H1 (cell line): Measurements from ENCODE around the gene STRN. TPM values are rescaled to one million over a fixed set of nuclear protein-coding genes. Genes with fewer than 3 reads are reported as not detected.

Source experiments
- CTCF ChIA-PET: fragments of 300-600 bp; sonication (Branson Sonifier 250); formaldehyde crosslinking; loops from one replicate; lab custom pipeline; 2021; ENCODE audit not compliant: partially characterized antibody; lab: Charles Lee
- POLR2A ChIA-PET: fragments of 300-600 bp; sonication (Branson Sonifier 250); formaldehyde crosslinking; loops from one replicate; lab custom pipeline; 2021; ENCODE audit warnings: inconsistent platforms; ENCODE audit not compliant: partially characterized antibody; lab: Charles Lee
- DNase-seq, 2 experiments: peaks; one replicate each; pipeline versions ENCODE4 v3.0.0 to v3.0.0-alpha.2; 2010 to 2022; ENCODE audit warnings: low spot score in 2 of 2, low read depth in 1 of 2, mixed read lengths in 1 of 2
- FAIRE-seq: peaks from 2 replicates; lab custom pipeline; 2011; peaks lifted over from hg19 to GRCh38; lab: Jason Lieb, UNC
- H2AFZ ChIP-seq: 2 replicates; pipeline ENCODE4 v1.8.1; 2012; ENCODE audit warnings: low read length, inconsistent platforms
- H2AK5ac ChIP-seq: 2 replicates; pipeline ENCODE4 v1.6.1; 2013; ENCODE audit warnings: low read depth, low read length
- H2BK120ac ChIP-seq: replicated peaks from 2 replicates; pipeline ENCODE3; 2013; ENCODE audit warnings: low read depth, low read length, inconsistent platforms
- H2BK12ac ChIP-seq: 2 replicates; pipeline ENCODE4 v1.6.1; 2013; ENCODE audit warnings: low read depth, low read length
- H2BK15ac ChIP-seq: 2 replicates; pipeline ENCODE4 v1.6.1; 2013; ENCODE audit warnings: low read length
- H2BK20ac ChIP-seq: 2 replicates; pipeline ENCODE4 v1.6.1; 2013; ENCODE audit warnings: low read length
- H2BK5ac ChIP-seq: 2 replicates; pipeline ENCODE4 v1.6.1; 2013; ENCODE audit warnings: low read depth, low read length
- H3K14ac ChIP-seq: 2 replicates; pipeline ENCODE4 v1.6.1; 2013; ENCODE audit warnings: inconsistent platforms; ENCODE audit not compliant: insufficient read length
- H3K18ac ChIP-seq: 2 replicates; pipeline ENCODE4 v1.6.1; 2013; ENCODE audit warnings: low read length; ENCODE audit errors: extremely low read depth
- H3K23ac ChIP-seq: 2 replicates; pipeline ENCODE4 v1.6.1; 2013; ENCODE audit warnings: inconsistent platforms; ENCODE audit not compliant: insufficient read length
- H3K23me2 ChIP-seq: 2 replicates; pipeline ENCODE4 v1.6.1; 2013; ENCODE audit warnings: low read depth, low read length
- H3K27ac ChIP-seq: 2 replicates; pipeline ENCODE4 v1.6.1; 2011; ENCODE audit warnings: low read depth, low read length, inconsistent platforms
- H3K27me3 ChIP-seq, 4 experiments: replicated peaks in 1 of 4; 1 replicate in 1 of 4; 2 replicates in 3 of 4; pipeline versions ENCODE4 v1.6.1 to v1.8.1; 2011 to 2013; ENCODE audit warnings: low read length in 3 of 4, mild to moderate bottlenecking in 3 of 4, inconsistent platforms in 2 of 4, mixed read lengths in 2 of 4, moderate library complexity in 1 of 4; ENCODE audit not compliant: control insufficient read depth in 3 of 4, insufficient read depth in 3 of 4; ENCODE audit errors: extremely low read depth in 1 of 4
- H3K36me3 ChIP-seq, 4 experiments: 2 replicates each; pipeline versions ENCODE4 v1.6.1 to v1.8.1; 2011 to 2013; ENCODE audit warnings: mild to moderate bottlenecking in 4 of 4, low read length in 3 of 4, moderate library complexity in 2 of 4, control low read depth in 1 of 4, inconsistent platforms in 1 of 4; ENCODE audit not compliant: insufficient read depth in 4 of 4, control insufficient read depth in 2 of 4
- H3K4ac ChIP-seq: replicated peaks from 2 replicates; pipeline ENCODE3; 2013; ENCODE audit warnings: low read length, low read depth, mixed read lengths, inconsistent platforms; ENCODE audit not compliant: insufficient read length
- H3K4me1 ChIP-seq, 4 experiments: replicated peaks in 1 of 4; 1 replicate in 1 of 4; 2 replicates in 3 of 4; pipeline versions ENCODE4 v1.6.1 to v1.8.1; 2011 to 2013; ENCODE audit warnings: low read length in 3 of 4, inconsistent platforms in 2 of 4, mixed read lengths in 1 of 4; ENCODE audit not compliant: insufficient read depth in 4 of 4, control insufficient read depth in 3 of 4
- H3K4me2 ChIP-seq, 2 experiments: 2 replicates each; pipeline versions ENCODE4 v1.6.1 to v1.8.1; 2011 to 2013; ENCODE audit warnings: low read depth in 2 of 2, low read length in 2 of 2, control low read depth in 1 of 2, inconsistent platforms in 1 of 2, mild to moderate bottlenecking in 1 of 2; ENCODE audit not compliant: insufficient read depth in 1 of 2
- H3K4me3 ChIP-seq, 4 experiments: fragments of 200-600, 300-600 bp in 1 of 4; sonication (generic), shearing (Covaris generic), sonication (Bioruptor Twin) in 1 of 4; 2 replicates each; pipeline versions ENCODE4 v1.5.1 to v1.8.1; 2011 to 2016; ENCODE audit warnings: low read length in 4 of 4, low read depth in 3 of 4, control low read depth in 2 of 4, inconsistent platforms in 2 of 4, mild to moderate bottlenecking in 2 of 4, mixed read lengths in 1 of 4, moderate library complexity in 1 of 4; ENCODE audit not compliant: insufficient read depth in 2 of 4; ENCODE audit errors: extremely low read depth in 1 of 4
- H3K56ac ChIP-seq: replicated peaks from 2 replicates; pipeline ENCODE3; 2013; ENCODE audit warnings: low read depth, mild to moderate bottlenecking, mixed read lengths, low read length, inconsistent platforms; ENCODE audit not compliant: insufficient read length
- H3K79me1 ChIP-seq: 2 replicates; pipeline ENCODE4 v1.6.1; 2013; ENCODE audit warnings: low read depth, low read length, control low read depth
- H3K79me2 ChIP-seq, 2 experiments: 2 replicates each; pipeline versions ENCODE4 v1.6.1 to v1.8.1; 2012 to 2013; ENCODE audit warnings: low read length in 2 of 2, mild to moderate bottlenecking in 2 of 2, inconsistent platforms in 1 of 2; ENCODE audit not compliant: insufficient read depth in 2 of 2, control insufficient read depth in 1 of 2
- H3K9ac ChIP-seq, 4 experiments: replicated peaks in 1 of 4; 1 replicate in 1 of 4; 2 replicates in 3 of 4; pipeline versions ENCODE4 v1.6.1 to v1.8.1; 2011 to 2013; ENCODE audit warnings: low read depth in 3 of 4, low read length in 3 of 4, control low read depth in 2 of 4, mild to moderate bottlenecking in 2 of 4, moderate library complexity in 2 of 4, inconsistent platforms in 1 of 4; ENCODE audit errors: extremely low read depth in 1 of 4
- H3K9me3 ChIP-seq, 2 experiments: 2 replicates each; pipeline versions ENCODE4 v1.6.1 to v1.8.1; 2012 to 2013; ENCODE audit warnings: mild to moderate bottlenecking in 2 of 2, moderate library complexity in 2 of 2, control low read depth in 1 of 2, inconsistent platforms in 1 of 2, low read depth in 1 of 2, low read length in 1 of 2, mixed read lengths in 1 of 2; ENCODE audit not compliant: insufficient read depth in 2 of 2
- H4K20me1 ChIP-seq, 2 experiments: replicated peaks in 1 of 2; 2 replicates each; pipeline versions ENCODE3 to v1.8.1; 2011 to 2013; ENCODE audit warnings: inconsistent platforms in 2 of 2, low read length in 2 of 2, mild to moderate bottlenecking in 1 of 2; ENCODE audit not compliant: insufficient read depth in 2 of 2, control insufficient read depth in 1 of 2
- H4K5ac ChIP-seq: 2 replicates; pipeline ENCODE4 v1.6.1; 2013; ENCODE audit warnings: low read length, low read depth, mixed read lengths, inconsistent platforms; ENCODE audit not compliant: insufficient read length
- H4K8ac ChIP-seq: 2 replicates; pipeline ENCODE4 v1.8.0; 2013; ENCODE audit warnings: mild to moderate bottlenecking, moderate library complexity, low read length, inconsistent platforms; ENCODE audit not compliant: insufficient read depth; ENCODE audit errors: extremely low read depth
- H4K91ac ChIP-seq: replicated peaks from 2 replicates; pipeline ENCODE3; 2013; ENCODE audit warnings: low read length, mixed read lengths, inconsistent platforms; ENCODE audit not compliant: insufficient read length
- BRCA1 ChIP-seq: IDR thresholded peaks from 2 replicates; pipeline ENCODE4 v1.6.1; 2012; ENCODE audit warnings: low read depth, low read length, improper control_type of control experiment
- TCF12 ChIP-seq: IDR thresholded peaks from 2 replicates; pipeline ENCODE4 v1.6.1; 2011; ENCODE audit warnings: low read depth, mild to moderate bottlenecking, low read length
- WGBS, 2 experiments: shearing (Covaris generic) in 1 of 2; methylation state at CpG; one replicate each; pipeline versions ENCODE4 v1.1.6 to v1.1.7; 2013 to 2015; ENCODE audit warnings: low lambda C conversion rate in 2 of 2, mixed read lengths in 2 of 2, inconsistent platforms in 1 of 2, low coverage in 1 of 2, missing lambda C conversion rate in 1 of 2; ENCODE audit not compliant: insufficient replicate concordance in 2 of 2, insufficient coverage in 1 of 2, insufficient read length in 1 of 2; ENCODE audit errors: extremely low coverage in 1 of 2, missing lambda C conversion rate in 1 of 2; 5-methylcytosine and 5-hydroxymethylcytosine counted together
- polyA plus RNA-seq, 7 experiments: library from polyadenylated mRNA; depleted of rRNA in 3 of 7; stranded (reverse) in 5 of 7; unstranded in 2 of 7; fragments of >200 nt in 5 of 7; fragments of 200-250 nt in 2 of 7; gene quantifications; 1 replicate in 5 of 7; 2 replicates in 1 of 7; 4 replicates in 1 of 7; pipeline versions ENCODE4 v1.2.1 to v1.2.3, GENCODE V29; 2011 to 2013; ENCODE audit warnings: missing spikeins in 2 of 7, mixed read lengths in 2 of 7
- total RNA-seq: library from RNA; stranded (reverse); fragmentation: NEBNext Ultra II Directional; extraction: Animal tissue kit (Norgen Biotek cat#: 25700); gene quantifications from 2 replicates; pipeline ENCODE4 v1.2.1, GENCODE V29; 2021

Gene STRN
- total and polyA plus RNA-seq, 2 of the 8 experiments (the other 6 are each of a cell fraction or from before 2014, with no cell fraction given): 8.3 to 47.0 TPM

GRCh38 chr2:36802952-36803351, 163.4 kb downstream of the STRN start:
- no peak overlapping the region for H3K56ac ChIP-seq
- no peak overlapping the region for H4K5ac ChIP-seq
- no peak overlapping the region for H2AK5ac ChIP-seq
- no peaks in the 10 kb centered on the region for H3K79me2 ChIP-seq
- H2BK5ac ChIP-seq: no peak overlapping the region
- no peak overlapping the region for H2BK15ac ChIP-seq
- no peaks in the 10 kb centered on the region for H3K79me1 ChIP-seq
- no peak overlapping the region for H3K4me3 ChIP-seq
- no peak for FAIRE-seq
- no peak overlapping the region for H3K23ac ChIP-seq
- H2BK12ac ChIP-seq: no peak overlapping the region
- 89% methylated on average over 3 of the region's 3 CpGs; no CpG with 5 or more reads in 1 of the 2 experiments for WGBS, 2 experiments
- no peak overlapping the region for H3K18ac ChIP-seq
- DNase-seq: no peak
- CTCF ChIA-PET: interaction anchor here (0.6 to 3.7 kb wide), 7 partner anchors 9 to 545 kb away, joined by 3 to 21 read pairs (median 6); no protein-coding TSS in a partner anchor
- no peaks in the 10 kb centered on the region for H4K20me1 ChIP-seq
- H4K91ac ChIP-seq: no peak overlapping the region
- no peak overlapping the region for H3K9ac ChIP-seq
- H2AFZ ChIP-seq: no peak overlapping the region
- no peak overlapping the region for H3K4ac ChIP-seq
- H4K8ac ChIP-seq: no peak overlapping the region
- no peaks in the 10 kb centered on the region for H3K23me2 ChIP-seq
- no peak overlapping the region for H2BK20ac ChIP-seq
- H3K27ac ChIP-seq: no peak overlapping the region
- no peak overlapping the region for H3K4me2 ChIP-seq
- no peaks in the 10 kb centered on the region for H3K27me3 ChIP-seq
- no peaks in the 10 kb centered on the region for H3K36me3 ChIP-seq
- H3K4me1 ChIP-seq: no peaks in the 10 kb centered on the region
- H2BK120ac ChIP-seq: no peak overlapping the region
- H3K14ac ChIP-seq: no peak overlapping the region
- H3K9me3 ChIP-seq: no peaks in the 10 kb centered on the region; a peak in 1 of 4 replicates
- POLR2A ChIA-PET: no interaction called here
- no peak for TF ChIP-seq TCF12
- TF ChIP-seq BRCA1: no peak
